Esophagus muscularis mucosa (tissue), 4 donors: ENCODE results near the gene MTAP.

Source experiments
- EP300 ChIP-seq: sonication (generic); formaldehyde crosslinking; IDR thresholded peaks from one replicate; pipeline ENCODE4 v1.6.1; 2017; ENCODE audit warnings: antibody characterized with exemption
- POLR2AphosphoS5 ChIP-seq, 2 donors: sonication (generic); formaldehyde crosslinking; IDR thresholded peaks; one replicate each; pipeline ENCODE4 v1.6.1; 2017; ENCODE audit warnings: antibody characterized with exemption in 2 of 2
- TF ChIP-seq, protein P1 (sequence below), 3 experiments: fragments of 200-600 bp in 2 of 3; fragments of 450-650 bp in 1 of 3; sonication (generic) in 2 of 3; IDR thresholded peaks; one replicate each; pipeline ENCODE4 v1.5.1; 2017 to 2019; ENCODE audit warnings: antibody characterized with exemption in 3 of 3, mild to moderate bottlenecking in 2 of 3, moderate library complexity in 1 of 3

- TF ChIP-seq, protein P1, sequence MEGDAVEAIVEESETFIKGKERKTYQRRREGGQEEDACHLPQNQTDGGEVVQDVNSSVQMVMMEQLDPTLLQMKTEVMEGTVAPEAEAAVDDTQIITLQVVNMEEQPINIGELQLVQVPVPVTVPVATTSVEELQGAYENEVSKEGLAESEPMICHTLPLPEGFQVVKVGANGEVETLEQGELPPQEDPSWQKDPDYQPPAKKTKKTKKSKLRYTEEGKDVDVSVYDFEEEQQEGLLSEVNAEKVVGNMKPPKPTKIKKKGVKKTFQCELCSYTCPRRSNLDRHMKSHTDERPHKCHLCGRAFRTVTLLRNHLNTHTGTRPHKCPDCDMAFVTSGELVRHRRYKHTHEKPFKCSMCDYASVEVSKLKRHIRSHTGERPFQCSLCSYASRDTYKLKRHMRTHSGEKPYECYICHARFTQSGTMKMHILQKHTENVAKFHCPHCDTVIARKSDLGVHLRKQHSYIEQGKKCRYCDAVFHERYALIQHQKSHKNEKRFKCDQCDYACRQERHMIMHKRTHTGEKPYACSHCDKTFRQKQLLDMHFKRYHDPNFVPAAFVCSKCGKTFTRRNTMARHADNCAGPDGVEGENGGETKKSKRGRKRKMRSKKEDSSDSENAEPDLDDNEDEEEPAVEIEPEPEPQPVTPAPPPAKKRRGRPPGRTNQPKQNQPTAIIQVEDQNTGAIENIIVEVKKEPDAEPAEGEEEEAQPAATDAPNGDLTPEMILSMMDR (IDR thresholded peaks at IDR 0.05): no peak
- TF ChIP-seq EP300: no peak
- no peak for TF ChIP-seq POLR2AphosphoS5 (IDR thresholded peaks at IDR 0.05)
These were observed 8.0 kb downstream of the MTAP start for GRCh38 chr9:21810388-21810787.
